ENCODE results near the gene ATP11B. TPM values are rescaled to one million over a fixed set of nuclear protein-coding genes. Genes with fewer than 3 reads are reported as not detected.

Gene ATP11B
- total and polyA plus RNA-seq, 2 experiments from 2014 or later, result 25.5 to 68.1 TPM

DNA sequence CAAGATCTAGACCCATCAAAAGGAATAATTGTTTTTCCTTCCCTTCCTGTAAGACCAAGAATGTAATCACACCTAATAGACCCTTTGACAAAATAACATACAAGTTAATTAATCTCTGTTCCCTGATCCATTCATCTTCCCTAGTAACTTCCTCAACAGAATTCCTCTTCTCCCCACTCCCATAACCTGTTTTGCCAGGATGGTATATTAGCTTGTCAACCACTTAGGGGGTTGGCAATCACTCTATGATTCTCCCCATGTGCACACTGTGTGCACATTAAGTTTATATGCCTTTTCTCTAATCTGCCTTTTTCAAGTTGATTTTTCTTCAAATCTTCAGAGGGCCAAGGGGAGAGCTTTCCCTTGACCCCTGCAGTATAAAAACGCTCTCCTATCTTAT lies 2.7 kb upstream of the ATP11B start:
- H3K27ac ChIP-seq, result no peak overlapping the region
- no peaks in the 10 kb centered on the region for H3K9me3 ChIP-seq (ENCODE audit: low read depth)
- no peak for DNase-seq
- no peaks in the 10 kb centered on the region for H4K20me1 ChIP-seq (ENCODE audit: insufficient read depth)
- TF ChIP-seq EZH2phosphoT487 (IDR thresholded peaks at IDR 0.05; ENCODE audit: insufficient read depth, low read depth) (no peak), EZH2 (IDR thresholded peaks at IDR 0.05; ENCODE audit: insufficient read depth, poor library complexity, severe bottlenecking) (no peak)
- H3K4me1 ChIP-seq (ENCODE audit: insufficient read depth), result peaks cover 22% of the 10 kb centered on the region
- H3K4me2 ChIP-seq (ENCODE audit: unreplicated experiment), result no peak overlapping the region
- H2AFZ ChIP-seq, result no peak overlapping the region
- peaks cover 19% of the 10 kb centered on the region for H3K79me2 ChIP-seq (ENCODE audit: insufficient read depth)
- in situ Hi-C loops (cut with MboI), result no loop called here
- no peaks in the 10 kb centered on the region for H3K27me3 ChIP-seq (replicated peaks; ENCODE audit: insufficient read depth)
- WGBS, 2 experiments (ENCODE audit: low coverage in 1 of 2, low lambda C conversion rate in 2 of 2, missing lambda C conversion rate in 2 of 2), result 89 to 90% methylated on average over 1 of the region's 1 CpG
- no peaks in the 10 kb centered on the region for H3K36me3 ChIP-seq (ENCODE audit: low read depth)
- H3K9me2 ChIP-seq (ENCODE audit: insufficient read depth), result no peaks in the 10 kb centered on the region
- peaks cover 22% of the 10 kb centered on the region; the same call in 1 of the 2 replicates for H3F3A ChIP-seq (ENCODE audit: insufficient read depth)
- no peak overlapping the region for H3K4me3 ChIP-seq
- H3K9ac ChIP-seq, result no peak overlapping the region

DNA sequence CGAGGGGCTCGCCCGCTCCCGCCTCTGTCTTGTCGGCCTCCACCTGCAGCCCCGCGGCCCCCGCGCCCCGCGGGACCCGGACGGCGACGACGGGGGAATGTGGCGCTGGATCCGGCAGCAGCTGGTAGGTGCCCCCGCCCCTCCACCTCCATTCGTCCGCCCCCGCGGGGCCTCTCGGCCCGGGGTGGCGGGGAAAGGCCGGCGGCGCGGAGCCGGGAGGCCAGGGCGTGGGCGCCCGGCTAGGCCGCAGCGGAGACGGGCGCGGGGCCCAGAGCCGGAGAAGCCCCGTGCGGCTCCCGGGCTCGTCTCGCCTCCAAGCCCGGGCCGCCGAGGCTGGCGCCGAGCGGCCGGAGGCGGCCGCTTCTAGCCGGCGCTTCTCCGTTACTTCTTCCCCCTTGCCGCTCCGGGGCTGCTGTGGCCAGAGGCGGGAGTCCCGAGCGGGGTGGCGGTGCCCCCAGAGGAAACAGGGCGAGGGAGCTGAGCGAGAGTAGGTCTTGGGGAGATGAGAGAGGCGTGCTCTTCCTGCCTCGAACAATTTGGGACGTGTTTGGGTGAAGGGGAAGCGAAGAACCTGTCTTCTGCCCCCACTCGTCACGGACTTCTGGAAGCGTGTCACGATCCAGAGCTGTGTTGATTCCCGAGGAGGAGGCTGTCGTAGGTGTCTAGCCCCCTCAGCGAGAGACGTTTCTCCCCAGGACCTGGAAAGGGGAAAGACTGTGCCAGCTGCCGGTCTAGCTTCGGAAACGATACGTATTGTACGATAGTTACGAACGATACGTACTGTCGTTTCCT lies 555 bp downstream of the ATP11B start:
- Histone ChIP-seq H3K79me2 (ENCODE audit: insufficient read depth) (peaks cover 51% of the 10 kb centered on the region), H3F3A (ENCODE audit: insufficient read depth) (peaks cover 22% of the 10 kb centered on the region; the same call in 1 of the 2 replicates), H3K9ac (peak overlapping the region; percentile 92), H3K4me2 (ENCODE audit: unreplicated experiment) (peak overlapping the region; percentile 97), H3K4me1 (ENCODE audit: insufficient read depth) (peaks cover 13% of the 10 kb centered on the region), H3K36me3 (ENCODE audit: low read depth) (no peaks in the 10 kb centered on the region), H3K9me2 (ENCODE audit: insufficient read depth) (no peaks in the 10 kb centered on the region), H4K20me1 (ENCODE audit: insufficient read depth) (no peaks in the 10 kb centered on the region), H3K27ac (peak overlapping the region; percentile 77), H3K4me3 (peak overlapping the region; percentile 94), H2AFZ (peak overlapping the region; percentile 79), H3K27me3 (replicated peaks; ENCODE audit: insufficient read depth) (no peaks in the 10 kb centered on the region), H3K9me3 (ENCODE audit: low read depth) (no peaks in the 10 kb centered on the region)
- WGBS, 2 experiments (ENCODE audit: low coverage in 1 of 2, low lambda C conversion rate in 2 of 2, missing lambda C conversion rate in 2 of 2), result 2% methylated on average over 55 to 58 of the region's 86 CpGs
- in situ Hi-C loops (cut with MboI), result no loop called here
- DNase-seq, result peak; percentile 80
- TF ChIP-seq EZH2phosphoT487 (IDR thresholded peaks at IDR 0.05; ENCODE audit: insufficient read depth, low read depth) (no peak), EZH2 (IDR thresholded peaks at IDR 0.05; ENCODE audit: insufficient read depth, poor library complexity, severe bottlenecking) (no peak)

DNA sequence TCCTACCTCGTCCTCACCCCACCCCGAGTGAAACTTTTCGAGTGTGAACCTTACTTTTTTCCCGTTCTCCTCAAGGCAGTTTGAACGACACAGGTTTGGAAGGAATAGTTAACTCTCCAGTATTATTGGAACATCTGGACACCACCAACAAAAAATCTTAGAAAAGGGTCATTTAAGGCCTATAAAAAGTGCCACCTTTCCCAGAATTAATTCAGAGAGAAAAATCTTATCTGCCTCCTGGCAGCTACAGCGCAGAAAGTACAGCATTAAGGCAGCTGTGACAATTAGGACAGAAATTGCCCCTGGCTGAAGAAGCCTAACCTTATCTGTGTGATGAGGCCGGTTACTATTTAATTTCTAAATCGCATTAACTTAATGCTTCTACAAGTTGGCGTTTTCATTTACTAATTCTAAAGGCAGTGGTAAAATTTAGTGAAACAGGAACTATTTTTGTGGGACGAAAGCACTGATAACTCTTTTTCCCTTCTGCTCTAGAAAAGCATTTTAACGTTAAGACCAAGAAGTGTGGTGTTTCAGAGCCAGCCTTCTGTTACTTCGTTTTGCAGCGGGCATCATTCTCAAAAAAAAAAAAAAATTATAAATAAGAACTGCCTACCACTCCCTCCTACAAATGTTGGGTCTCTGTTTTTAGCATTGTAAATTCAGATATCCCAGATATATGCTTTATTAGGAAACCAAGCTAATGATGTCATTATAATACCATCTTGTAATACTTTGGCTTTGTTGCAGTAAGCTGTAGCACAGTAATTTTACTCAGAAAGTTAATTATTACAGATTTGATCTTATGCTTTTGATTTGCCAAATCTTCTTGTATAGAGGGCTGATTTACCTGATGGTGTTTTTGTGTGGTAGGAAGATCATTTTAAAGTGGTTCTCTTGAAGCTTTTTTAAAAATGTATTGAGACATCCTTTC lies 1.4 kb downstream of the ATP11B start:
- in situ Hi-C loops (cut with MboI), result no loop called here
- peaks cover 20% of the 10 kb centered on the region; the same call in 1 of the 2 replicates for H3F3A ChIP-seq (ENCODE audit: insufficient read depth)
- H3K9me2 ChIP-seq (ENCODE audit: insufficient read depth), result no peaks in the 10 kb centered on the region
- H3K4me1 ChIP-seq (ENCODE audit: insufficient read depth), result peaks cover 8% of the 10 kb centered on the region
- no peaks in the 10 kb centered on the region for H3K36me3 ChIP-seq (ENCODE audit: low read depth)
- no peaks in the 10 kb centered on the region for H3K27me3 ChIP-seq (replicated peaks; ENCODE audit: insufficient read depth)
- peak overlapping the region; percentile 79 for H2AFZ ChIP-seq
- no peaks in the 10 kb centered on the region for H4K20me1 ChIP-seq (ENCODE audit: insufficient read depth)
- H3K9ac ChIP-seq, result peak overlapping the region; percentile 92
- WGBS, 2 experiments (ENCODE audit: low coverage in 1 of 2, low lambda C conversion rate in 2 of 2, missing lambda C conversion rate in 2 of 2), result 2% methylated on average over 13 of the region's 13 CpGs
- no peaks in the 10 kb centered on the region for H3K9me3 ChIP-seq (ENCODE audit: low read depth)
- H3K4me3 ChIP-seq, result peak overlapping the region; percentile 94
- H3K4me2 ChIP-seq (ENCODE audit: unreplicated experiment), result peak overlapping the region; percentile 97
- H3K27ac ChIP-seq, result peak overlapping the region; percentile 77
- TF ChIP-seq EZH2phosphoT487 (IDR thresholded peaks at IDR 0.05; ENCODE audit: insufficient read depth, low read depth) (no peak), EZH2 (IDR thresholded peaks at IDR 0.05; ENCODE audit: insufficient read depth, poor library complexity, severe bottlenecking) (no peak)
- DNase-seq, result peak; percentile 54
- H3K79me2 ChIP-seq (ENCODE audit: insufficient read depth), result peaks cover 60% of the 10 kb centered on the region

DNA sequence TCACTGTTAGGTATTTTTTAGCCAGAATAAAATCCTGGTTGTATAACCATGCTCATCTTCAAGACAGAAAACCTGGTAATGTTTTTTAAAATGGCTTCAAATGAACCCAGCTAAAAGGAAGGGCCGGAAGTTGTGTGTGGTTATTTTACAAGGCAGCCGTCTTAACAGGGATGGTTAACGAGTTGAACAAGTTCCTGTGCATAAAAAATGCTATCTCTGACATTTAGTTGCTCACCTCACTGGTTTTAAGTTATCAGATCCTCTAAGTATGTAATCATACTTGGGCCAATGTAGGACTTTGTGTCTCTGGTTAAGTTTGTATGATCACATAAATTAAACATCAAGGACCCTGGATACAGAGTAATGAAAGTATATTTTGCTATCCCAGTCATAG lies 2.1 kb downstream of the ATP11B start:
- Histone ChIP-seq H2AFZ (peak overlapping the region; percentile 79; the same call in 1 of the 2 replicates), H3K27me3 (replicated peaks; ENCODE audit: insufficient read depth) (no peaks in the 10 kb centered on the region), H3K9me3 (ENCODE audit: low read depth) (no peaks in the 10 kb centered on the region), H4K20me1 (ENCODE audit: insufficient read depth) (no peaks in the 10 kb centered on the region), H3K4me2 (ENCODE audit: unreplicated experiment) (peak overlapping the region; percentile 97), H3F3A (ENCODE audit: insufficient read depth) (peaks cover 17% of the 10 kb centered on the region; the same call in 1 of the 2 replicates), H3K9ac (peak overlapping the region; percentile 92), H3K4me1 (ENCODE audit: insufficient read depth) (peaks cover 8% of the 10 kb centered on the region), H3K4me3 (peak overlapping the region; percentile 94), H3K9me2 (ENCODE audit: insufficient read depth) (no peaks in the 10 kb centered on the region), H3K27ac (peak overlapping the region; percentile 77), H3K36me3 (ENCODE audit: low read depth) (no peaks in the 10 kb centered on the region), H3K79me2 (ENCODE audit: insufficient read depth) (peaks cover 66% of the 10 kb centered on the region)
- DNase-seq, result peak; percentile 28
- in situ Hi-C loops (cut with MboI), result no loop called here
- TF ChIP-seq EZH2phosphoT487 (IDR thresholded peaks at IDR 0.05; ENCODE audit: insufficient read depth, low read depth) (no peak), EZH2 (IDR thresholded peaks at IDR 0.05; ENCODE audit: insufficient read depth, poor library complexity, severe bottlenecking) (no peak)
- 72 to 93% methylated on average over 3 of the region's 3 CpGs for WGBS, 2 experiments (ENCODE audit: low coverage in 1 of 2, low lambda C conversion rate in 2 of 2, missing lambda C conversion rate in 2 of 2)

Data from GM23248 (cell line).